ENCODE measurements around the gene PLCH2. TPM values are rescaled to one million over a fixed set of nuclear protein-coding genes. Genes with fewer than 3 reads are reported as not detected.

Gene PLCH2
- total and polyA plus RNA-seq, 9 of the 15 experiments (the other 6 are each of a cell fraction or from before 2014, with no cell fraction given): 0.16 TPM; not detected in 8

DNA sequence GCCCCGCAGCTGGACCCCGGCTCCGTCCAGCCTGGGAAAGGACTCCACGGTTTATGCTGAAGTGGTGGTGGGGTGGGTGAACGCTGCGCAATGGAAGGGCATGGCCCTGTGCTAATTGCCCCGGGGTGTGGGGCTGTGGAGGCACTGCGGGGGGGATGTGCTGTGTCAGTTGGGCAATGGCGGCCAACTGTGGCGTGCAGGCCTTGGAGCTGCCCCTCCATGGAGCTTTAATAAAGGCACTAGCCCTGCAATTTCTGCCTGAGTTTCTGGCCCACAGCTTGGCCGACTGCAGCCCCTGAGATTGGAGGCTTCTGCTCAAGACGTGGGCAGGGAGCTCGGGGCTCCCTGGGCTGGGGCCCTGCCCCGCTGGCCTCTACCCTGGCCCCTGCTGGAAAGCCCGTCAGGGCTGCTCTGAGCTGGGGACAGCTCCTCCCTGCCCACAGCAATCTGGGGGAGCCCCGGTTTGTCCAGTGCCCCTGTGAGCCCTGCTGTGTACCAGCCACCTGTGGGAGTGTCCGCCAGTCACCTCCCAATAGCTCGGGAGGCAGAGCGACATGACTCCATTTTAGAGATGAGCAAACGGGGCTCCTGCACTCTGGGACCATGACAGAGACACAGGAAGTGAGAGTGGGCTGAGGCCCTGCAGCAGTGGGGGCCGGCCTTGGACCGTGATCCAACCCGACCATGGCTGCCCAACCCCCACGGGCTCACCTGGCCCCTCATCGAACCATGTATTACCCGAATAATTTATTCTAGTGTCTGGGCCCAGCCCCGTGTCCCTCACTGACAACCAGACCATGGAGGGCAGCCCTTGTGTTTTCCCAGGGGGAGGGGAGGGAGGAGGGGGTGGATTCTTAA, 71.3 kb downstream of the PLCH2 start (continued):
- no peak for TF ChIP-seq TOE1 (IDR thresholded peaks at IDR 0.05; ENCODE audit: borderline replicate concordance)
- no peak for TF ChIP-seq TOE1 (CRISPR knock-in tag; IDR thresholded peaks at IDR 0.05; ENCODE audit: borderline replicate concordance, low read depth)
- TF ChIP-seq ELF2 (CRISPR knock-in tag; IDR thresholded peaks at IDR 0.05): no peak
- TF ChIP-seq BRD9 (IDR thresholded peaks at IDR 0.05; ENCODE audit: low read depth, partially characterized antibody): no peak
- TF ChIP-seq ZNF551 (CRISPR knock-in tag; IDR thresholded peaks at IDR 0.05): no peak
- TF ChIP-seq CEBPG (CRISPR knock-in tag; IDR thresholded peaks at IDR 0.05): no peak
- TF ChIP-seq CEBPG (tag; conservative IDR thresholded peaks at IDR 0.05 in 1 of 2, IDR thresholded peaks at IDR 0.05 in 1 of 2): peak in 1 of 2 experiments; percentile 53; a peak in 2 of 4 replicates
- TF ChIP-seq FIP1L1 (IDR thresholded peaks at IDR 0.05; ENCODE audit: low read depth, low read length, poor library complexity, severe bottlenecking): no peak
- no peak for TF ChIP-seq NCOA2 (IDR thresholded peaks at IDR 0.05; ENCODE audit: partially characterized antibody in 2 of 2)
- TF ChIP-seq, protein P1, sequence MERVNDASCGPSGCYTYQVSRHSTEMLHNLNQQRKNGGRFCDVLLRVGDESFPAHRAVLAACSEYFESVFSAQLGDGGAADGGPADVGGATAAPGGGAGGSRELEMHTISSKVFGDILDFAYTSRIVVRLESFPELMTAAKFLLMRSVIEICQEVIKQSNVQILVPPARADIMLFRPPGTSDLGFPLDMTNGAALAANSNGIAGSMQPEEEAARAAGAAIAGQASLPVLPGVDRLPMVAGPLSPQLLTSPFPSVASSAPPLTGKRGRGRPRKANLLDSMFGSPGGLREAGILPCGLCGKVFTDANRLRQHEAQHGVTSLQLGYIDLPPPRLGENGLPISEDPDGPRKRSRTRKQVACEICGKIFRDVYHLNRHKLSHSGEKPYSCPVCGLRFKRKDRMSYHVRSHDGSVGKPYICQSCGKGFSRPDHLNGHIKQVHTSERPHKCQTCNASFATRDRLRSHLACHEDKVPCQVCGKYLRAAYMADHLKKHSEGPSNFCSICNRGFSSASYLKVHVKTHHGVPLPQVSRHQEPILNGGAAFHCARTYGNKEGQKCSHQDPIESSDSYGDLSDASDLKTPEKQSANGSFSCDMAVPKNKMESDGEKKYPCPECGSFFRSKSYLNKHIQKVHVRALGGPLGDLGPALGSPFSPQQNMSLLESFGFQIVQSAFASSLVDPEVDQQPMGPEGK (CRISPR knock-in tag; IDR thresholded peaks at IDR 0.05; ENCODE audit: borderline replicate concordance): no peak
- TF ChIP-seq HOXB6 (CRISPR knock-in tag; IDR thresholded peaks at IDR 0.05; ENCODE audit: borderline replicate concordance): no peak
- TF ChIP-seq KLF13 (tag; IDR thresholded peaks at IDR 0.05; ENCODE audit: borderline replicate concordance, low read depth): no peak
- no peak for TF ChIP-seq TFAM (CRISPR knock-in tag; conservative IDR thresholded peaks at IDR 0.05)
- no peak for TF ChIP-seq RUNX1 (IDR thresholded peaks at IDR 0.05; ENCODE audit: low read depth)
- TF ChIP-seq, protein P2, sequence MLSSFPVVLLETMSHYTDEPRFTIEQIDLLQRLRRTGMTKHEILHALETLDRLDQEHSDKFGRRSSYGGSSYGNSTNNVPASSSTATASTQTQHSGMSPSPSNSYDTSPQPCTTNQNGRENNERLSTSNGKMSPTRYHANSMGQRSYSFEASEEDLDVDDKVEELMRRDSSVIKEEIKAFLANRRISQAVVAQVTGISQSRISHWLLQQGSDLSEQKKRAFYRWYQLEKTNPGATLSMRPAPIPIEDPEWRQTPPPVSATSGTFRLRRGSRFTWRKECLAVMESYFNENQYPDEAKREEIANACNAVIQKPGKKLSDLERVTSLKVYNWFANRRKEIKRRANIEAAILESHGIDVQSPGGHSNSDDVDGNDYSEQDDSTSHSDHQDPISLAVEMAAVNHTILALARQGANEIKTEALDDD (IDR thresholded peaks at IDR 0.05): no peak
- TF ChIP-seq HSF4 (CRISPR knock-in tag; IDR thresholded peaks at IDR 0.05; ENCODE audit: borderline replicate concordance): no peak
- no peak for TF ChIP-seq TAF7 (tag; IDR thresholded peaks at IDR 0.05)
- TF ChIP-seq POLR2A (conservative IDR thresholded peaks at IDR 0.05): peak; percentile 38
- TF ChIP-seq, protein P3, sequence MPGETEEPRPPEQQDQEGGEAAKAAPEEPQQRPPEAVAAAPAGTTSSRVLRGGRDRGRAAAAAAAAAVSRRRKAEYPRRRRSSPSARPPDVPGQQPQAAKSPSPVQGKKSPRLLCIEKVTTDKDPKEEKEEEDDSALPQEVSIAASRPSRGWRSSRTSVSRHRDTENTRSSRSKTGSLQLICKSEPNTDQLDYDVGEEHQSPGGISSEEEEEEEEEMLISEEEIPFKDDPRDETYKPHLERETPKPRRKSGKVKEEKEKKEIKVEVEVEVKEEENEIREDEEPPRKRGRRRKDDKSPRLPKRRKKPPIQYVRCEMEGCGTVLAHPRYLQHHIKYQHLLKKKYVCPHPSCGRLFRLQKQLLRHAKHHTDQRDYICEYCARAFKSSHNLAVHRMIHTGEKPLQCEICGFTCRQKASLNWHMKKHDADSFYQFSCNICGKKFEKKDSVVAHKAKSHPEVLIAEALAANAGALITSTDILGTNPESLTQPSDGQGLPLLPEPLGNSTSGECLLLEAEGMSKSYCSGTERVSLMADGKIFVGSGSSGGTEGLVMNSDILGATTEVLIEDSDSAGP (CRISPR knock-in tag; IDR thresholded peaks at IDR 0.05): no peak; the same call in 1 of the 2 replicates
- TF ChIP-seq, protein P4, sequence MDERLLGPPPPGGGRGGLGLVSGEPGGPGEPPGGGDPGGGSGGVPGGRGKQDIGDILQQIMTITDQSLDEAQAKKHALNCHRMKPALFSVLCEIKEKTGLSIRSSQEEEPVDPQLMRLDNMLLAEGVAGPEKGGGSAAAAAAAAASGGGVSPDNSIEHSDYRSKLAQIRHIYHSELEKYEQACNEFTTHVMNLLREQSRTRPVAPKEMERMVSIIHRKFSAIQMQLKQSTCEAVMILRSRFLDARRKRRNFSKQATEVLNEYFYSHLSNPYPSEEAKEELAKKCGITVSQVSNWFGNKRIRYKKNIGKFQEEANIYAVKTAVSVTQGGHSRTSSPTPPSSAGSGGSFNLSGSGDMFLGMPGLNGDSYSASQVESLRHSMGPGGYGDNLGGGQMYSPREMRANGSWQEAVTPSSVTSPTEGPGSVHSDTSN (CRISPR knock-in tag; IDR thresholded peaks at IDR 0.05; ENCODE audit: low read depth): no peak
- TF ChIP-seq, protein P4 (tag; conservative IDR thresholded peaks at IDR 0.05; ENCODE audit: low read depth): no peak
